SK-N-MC (cell line): ENCODE data around the gene SBF2.

Source experiments
- DNase-seq: peaks from one replicate; pipeline ENCODE4 v3.0.0-alpha.2; 2011; ENCODE audit warnings: low read depth, low spot score
- H3K27ac ChIP-seq: fragments of 200-600 bp; sonication (generic); 2 replicates; pipeline ENCODE4 v1.5.1; 2016; ENCODE audit warnings: mixed run types
- H3K36me3 ChIP-seq: fragments of 200-600 bp; sonication (generic); 2 replicates; pipeline ENCODE4 v1.6.1; 2017; ENCODE audit warnings: antibody characterized with exemption, low read length, mixed read lengths; ENCODE audit not compliant: insufficient read depth
- H3K4me3 ChIP-seq: fragments of 200-600 bp; sonication (generic); 2 replicates; pipeline ENCODE4 v1.5.1; 2016
- H3K9ac ChIP-seq: fragments of 200-600 bp; sonication (generic); 2 replicates; pipeline ENCODE4 v1.8.0; 2017; ENCODE audit warnings: mixed run types, mixed read lengths; ENCODE audit not compliant: insufficient read length
- H3K9me3 ChIP-seq: fragments of 200-600 bp; sonication (generic); 2 replicates; pipeline ENCODE4 v1.6.1; 2017; ENCODE audit warnings: low read depth, mild to moderate bottlenecking, antibody characterized with exemption, low read length, moderate library complexity, mixed read lengths
- EZH2 ChIP-seq: fragments of 200-600 bp; sonication (generic); IDR thresholded peaks from one replicate; pipeline ENCODE4 v1.6.1; 2017; ENCODE audit warnings: antibody characterized with exemption
- FOXP2 ChIP-seq: optimal IDR thresholded peaks from 2 replicates; pipeline ENCODE3; 2011; ENCODE audit warnings: mild to moderate bottlenecking, moderate library complexity; ENCODE audit not compliant: insufficient read depth; ENCODE audit errors: extremely low read length, control extremely low read depth
- POLR2AphosphoS5 ChIP-seq: IDR thresholded peaks from 2 replicates; pipeline ENCODE4 v1.6.1; 2012; ENCODE audit warnings: mild to moderate bottlenecking, low read depth, low read length, borderline replicate concordance

The SBF2 gene

DNA sequence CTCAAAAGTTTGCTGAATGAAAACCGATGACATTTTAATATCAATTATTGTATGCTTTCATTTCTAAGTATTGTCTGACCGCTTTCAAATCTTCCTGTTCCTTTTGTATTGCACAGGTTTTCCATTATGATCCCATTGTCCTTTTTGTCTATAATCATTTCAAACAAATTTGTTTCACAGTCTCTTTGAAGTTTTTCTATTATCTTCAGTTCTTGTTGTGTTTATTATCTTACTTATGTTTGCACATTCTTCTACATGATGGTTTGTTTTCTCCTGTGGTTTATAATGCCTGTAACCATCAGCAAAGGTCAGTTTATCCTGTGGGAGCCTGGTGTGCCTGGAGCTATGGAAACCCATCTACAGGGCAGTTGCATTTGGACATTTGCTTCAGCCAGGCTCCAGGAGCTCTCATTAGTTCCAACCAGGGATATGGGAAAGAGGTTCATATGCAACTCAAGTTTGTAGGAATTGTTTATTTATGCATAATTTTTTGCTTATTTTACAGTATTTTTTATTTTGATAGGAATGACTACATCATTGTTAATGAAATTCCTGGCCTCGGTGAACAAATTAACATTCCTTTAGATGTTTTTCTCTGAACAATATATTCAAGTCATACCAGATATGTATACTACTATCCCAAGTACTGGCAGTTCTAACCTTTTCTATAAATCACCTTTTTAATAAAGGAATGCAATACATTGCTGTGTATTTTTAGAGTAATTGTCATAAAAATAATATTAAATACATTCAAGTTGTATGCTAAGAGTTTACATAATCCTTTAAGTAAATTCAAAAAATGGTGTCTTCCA, 179.2 kb downstream of the SBF2 start:
- no peak for DNase-seq
- Histone ChIP-seq H3K9ac (no peak overlapping the region), H3K27ac (0 out of 2 replicates have a peak overlapping the region, but pooled peaks have one; percentile 10), H3K4me3 (no peak overlapping the region), H3K9me3 (peaks cover 3% of the 10 kb centered on the region; the same call in 1 of the 2 replicates), H3K36me3 (0 out of 2 replicates have a peak, but pooled peaks cover 11% of the 10 kb centered on the region)
- TF ChIP-seq POLR2AphosphoS5, result no peak

- Histone ChIP-seq H3K4me3 (no peak overlapping the region), H3K27ac (no peak overlapping the region), H3K9ac (no peak overlapping the region), H3K36me3 (0 out of 2 replicates have a peak, but pooled peaks cover 11% of the 10 kb centered on the region), H3K9me3 (peaks cover 3% of the 10 kb centered on the region; the same call in 1 of the 2 replicates)
- TF ChIP-seq POLR2AphosphoS5, result no peak
- no peak for TF ChIP-seq FOXP2
- no peak for TF ChIP-seq EZH2
- no peak for DNase-seq
These were observed 180.2 kb downstream of the SBF2 start for GRCh38 chr11:10113852-10114251.

GRCh38 chr11:10109806-10110205, 184.2 kb downstream of the SBF2 start:
- H3K9ac ChIP-seq, result peak overlapping the region; percentile 65
- H3K36me3 ChIP-seq, result 0 out of 2 replicates have a peak, but pooled peaks cover 6% of the 10 kb centered on the region
- DNase-seq, result peak; percentile 63
- peak overlapping the region; percentile 99 for H3K27ac ChIP-seq
- TF ChIP-seq POLR2AphosphoS5 (no peak), FOXP2 (no peak), EZH2 (no peak)
- H3K4me3 ChIP-seq, result peak overlapping the region; percentile 75
- no peaks in the 10 kb centered on the region for H3K9me3 ChIP-seq

DNA sequence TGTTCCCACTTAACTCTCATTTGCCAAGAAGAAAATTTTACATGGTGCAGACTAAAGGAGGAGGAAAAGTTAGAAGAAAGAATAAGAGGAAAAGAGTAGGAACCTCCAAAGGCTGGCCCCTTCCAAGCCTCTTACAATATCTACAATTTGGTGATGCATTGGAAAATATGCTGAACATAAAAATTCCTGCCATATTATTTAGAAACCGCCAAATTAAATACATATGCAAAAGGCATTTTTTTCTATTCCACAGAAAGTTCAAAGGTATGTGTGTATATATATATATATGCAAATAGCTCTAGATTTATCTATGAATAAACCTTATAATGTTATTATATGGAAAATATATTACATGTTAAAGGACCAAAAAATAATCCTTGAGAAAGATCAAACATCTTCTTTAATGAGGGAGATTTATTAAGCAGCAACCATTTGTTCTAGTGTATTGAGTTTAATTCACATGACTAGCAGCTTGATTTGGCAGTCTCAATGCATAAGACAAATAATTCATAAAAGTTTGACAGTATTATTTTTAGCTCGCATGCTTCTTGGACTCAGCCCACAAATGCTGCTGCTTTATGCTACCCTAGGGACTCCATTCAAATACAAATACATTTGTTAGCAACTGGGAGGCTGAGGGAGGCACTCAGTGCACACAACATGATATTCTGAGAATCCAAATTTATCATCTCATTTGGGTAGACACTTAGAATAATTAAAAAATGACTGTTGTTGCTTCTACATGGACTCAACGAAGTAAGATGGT, 184.9 kb downstream of the SBF2 start:
- peak overlapping the region; percentile 75 for H3K4me3 ChIP-seq
- H3K9ac ChIP-seq, result peak overlapping the region; percentile 65
- peak overlapping the region; percentile 99 for H3K27ac ChIP-seq
- TF ChIP-seq EZH2 (no peak), FOXP2 (no peak), POLR2AphosphoS5 (peak; percentile 59; the same call in 1 of the 2 replicates)
- H3K36me3 ChIP-seq, result 0 out of 2 replicates have a peak, but pooled peaks cover 6% of the 10 kb centered on the region
- peak; percentile 98 for DNase-seq
- H3K9me3 ChIP-seq, result no peaks in the 10 kb centered on the region

DNA sequence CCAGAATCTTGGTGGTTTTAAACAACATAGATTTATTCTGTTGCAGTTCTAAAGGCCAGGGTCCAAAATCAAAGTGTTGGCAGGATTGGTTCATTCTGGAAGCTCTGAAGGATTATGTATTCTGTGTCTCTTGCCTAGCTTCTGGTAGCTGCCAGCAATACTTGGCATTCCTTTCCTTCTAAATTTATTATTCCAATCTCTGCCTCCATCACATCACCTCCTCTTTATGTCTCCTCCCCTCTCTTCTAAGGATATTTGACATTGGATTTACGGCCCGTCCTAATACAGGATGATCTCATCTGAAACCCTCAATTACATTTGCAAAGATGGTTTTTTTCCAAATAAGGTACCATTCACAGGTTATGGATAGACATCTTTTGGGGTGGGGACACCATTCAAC, 186.5 kb downstream of the SBF2 start:
- TF ChIP-seq FOXP2 (no peak), EZH2 (no peak), POLR2AphosphoS5 (no peak)
- no peak for DNase-seq

GRCh38 chr11:10097615-10098014, 196.4 kb downstream of the SBF2 start:
- no peak for DNase-seq
- no peak overlapping the region for H3K27ac ChIP-seq
- no peak for TF ChIP-seq EZH2
- no peak for TF ChIP-seq FOXP2
- no peak for TF ChIP-seq POLR2AphosphoS5
- H3K4me3 ChIP-seq, result no peak overlapping the region
- H3K9ac ChIP-seq, result no peak overlapping the region
- H3K9me3 ChIP-seq, result peaks cover 5% of the 10 kb centered on the region; the same call in 1 of the 2 replicates
- peaks cover 9% of the 10 kb centered on the region for H3K36me3 ChIP-seq

More for the DNA sequence above, 186.5 kb downstream of the SBF2 start:
- H3K9ac ChIP-seq, result no peak overlapping the region
- peak overlapping the region; percentile 99 for H3K27ac ChIP-seq
- no peaks in the 10 kb centered on the region for H3K9me3 ChIP-seq
- peaks cover 5% of the 10 kb centered on the region; the same call in 1 of the 2 replicates for H3K36me3 ChIP-seq
- no peak overlapping the region for H3K4me3 ChIP-seq

DNA sequence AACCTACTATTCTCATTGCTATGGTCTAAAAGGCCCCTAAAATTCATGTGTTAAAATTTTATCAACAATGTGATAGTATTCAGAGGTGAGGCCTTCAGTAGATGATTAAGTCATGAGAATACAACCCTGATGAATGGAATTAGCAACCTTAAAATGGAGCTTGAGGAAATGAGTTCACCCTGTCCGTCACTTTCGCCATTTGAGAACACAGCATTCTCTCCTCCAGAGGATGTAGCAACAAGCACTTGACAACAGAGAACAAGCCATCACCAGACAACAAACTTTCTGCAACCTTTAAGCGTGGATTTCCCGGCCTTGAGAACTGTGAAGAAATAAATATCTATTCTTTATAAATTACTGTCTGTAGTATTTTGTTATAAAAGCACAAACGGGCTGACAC, 197.0 kb downstream of the SBF2 start:
- TF ChIP-seq FOXP2, result no peak
- TF ChIP-seq EZH2, result no peak
- TF ChIP-seq POLR2AphosphoS5, result no peak
- Histone ChIP-seq H3K27ac (no peak overlapping the region), H3K36me3 (peaks cover 9% of the 10 kb centered on the region), H3K4me3 (no peak overlapping the region), H3K9ac (no peak overlapping the region), H3K9me3 (peaks cover 5% of the 10 kb centered on the region; the same call in 1 of the 2 replicates)
- no peak for DNase-seq

DNA sequence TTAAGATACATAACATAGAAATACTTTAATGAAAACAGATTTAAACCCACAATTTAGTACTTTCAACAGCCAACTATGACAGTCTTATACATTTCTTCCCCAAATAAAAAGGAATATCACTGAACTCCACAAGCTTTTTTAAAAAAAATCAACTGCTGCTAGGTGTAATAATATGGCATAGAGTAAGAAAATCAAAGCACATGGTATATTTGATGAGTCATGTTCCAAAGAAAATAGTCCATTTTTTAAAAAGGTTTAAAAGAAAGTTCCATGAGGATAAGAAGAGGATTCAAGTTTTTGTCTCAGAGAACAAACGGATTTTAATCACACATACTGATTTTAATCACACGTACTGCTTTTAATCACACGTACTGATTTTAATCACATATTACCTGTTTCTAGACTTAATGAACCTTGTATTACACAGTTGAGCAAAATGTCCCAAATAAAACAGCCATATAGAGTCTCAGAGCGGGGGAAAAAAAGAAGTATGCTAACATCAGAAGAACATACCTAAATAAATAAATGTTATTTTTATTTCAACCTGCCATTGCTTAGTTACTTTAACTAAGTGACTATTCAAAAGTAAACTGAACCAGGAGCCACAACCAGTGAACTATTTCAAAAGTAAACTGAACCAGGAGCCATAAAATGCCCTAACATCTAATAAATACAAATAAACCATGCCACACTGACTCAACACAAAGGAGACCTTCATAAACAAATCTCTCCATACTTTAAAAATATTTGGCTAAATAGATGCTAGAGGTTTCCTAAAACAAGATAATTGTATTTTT, 198.4 kb downstream of the SBF2 start:
- peaks cover 6% of the 10 kb centered on the region for H3K36me3 ChIP-seq
- H3K27ac ChIP-seq, result no peak overlapping the region
- DNase-seq, result no peak
- TF ChIP-seq POLR2AphosphoS5, result no peak
- H3K4me3 ChIP-seq, result no peak overlapping the region
- H3K9me3 ChIP-seq, result peaks cover 5% of the 10 kb centered on the region; the same call in 1 of the 2 replicates
- no peak overlapping the region for H3K9ac ChIP-seq
